ENCODE measurements around the gene RGS7.

DNA sequence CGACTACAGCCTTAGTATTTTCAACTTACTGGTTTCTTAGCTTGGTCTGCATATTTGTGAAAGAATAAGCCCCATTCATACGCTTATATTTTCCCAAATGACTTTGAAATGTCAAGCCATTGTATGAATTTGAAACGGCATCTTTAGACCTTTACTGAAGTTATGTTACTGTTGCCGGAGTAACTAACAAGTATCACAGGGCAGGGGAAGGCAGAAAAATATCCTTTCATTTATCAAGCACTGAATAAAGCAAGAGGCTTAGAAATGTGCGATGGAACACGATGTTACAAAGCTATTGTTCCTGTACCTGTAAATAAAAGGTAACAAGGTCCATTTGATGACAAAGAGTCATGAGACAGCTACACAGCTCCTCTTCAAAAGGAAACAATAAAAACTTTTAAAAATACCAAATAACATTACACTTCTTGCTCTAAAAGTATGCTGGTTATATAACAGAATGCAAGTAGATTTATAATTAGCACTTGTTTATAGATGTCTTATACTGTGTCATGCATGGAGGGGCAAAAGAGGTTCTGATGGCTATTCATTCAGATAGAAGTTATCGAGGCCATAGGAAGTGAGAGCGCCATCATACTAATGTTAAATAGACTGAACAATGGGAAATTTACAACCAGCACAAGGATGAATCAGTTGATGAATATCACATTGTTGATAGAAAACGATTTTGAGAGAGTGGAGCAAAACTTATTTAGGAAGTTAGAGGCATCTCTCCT, 322.6 kb downstream of the RGS7 start:
- TF ChIP-seq, protein P1, sequence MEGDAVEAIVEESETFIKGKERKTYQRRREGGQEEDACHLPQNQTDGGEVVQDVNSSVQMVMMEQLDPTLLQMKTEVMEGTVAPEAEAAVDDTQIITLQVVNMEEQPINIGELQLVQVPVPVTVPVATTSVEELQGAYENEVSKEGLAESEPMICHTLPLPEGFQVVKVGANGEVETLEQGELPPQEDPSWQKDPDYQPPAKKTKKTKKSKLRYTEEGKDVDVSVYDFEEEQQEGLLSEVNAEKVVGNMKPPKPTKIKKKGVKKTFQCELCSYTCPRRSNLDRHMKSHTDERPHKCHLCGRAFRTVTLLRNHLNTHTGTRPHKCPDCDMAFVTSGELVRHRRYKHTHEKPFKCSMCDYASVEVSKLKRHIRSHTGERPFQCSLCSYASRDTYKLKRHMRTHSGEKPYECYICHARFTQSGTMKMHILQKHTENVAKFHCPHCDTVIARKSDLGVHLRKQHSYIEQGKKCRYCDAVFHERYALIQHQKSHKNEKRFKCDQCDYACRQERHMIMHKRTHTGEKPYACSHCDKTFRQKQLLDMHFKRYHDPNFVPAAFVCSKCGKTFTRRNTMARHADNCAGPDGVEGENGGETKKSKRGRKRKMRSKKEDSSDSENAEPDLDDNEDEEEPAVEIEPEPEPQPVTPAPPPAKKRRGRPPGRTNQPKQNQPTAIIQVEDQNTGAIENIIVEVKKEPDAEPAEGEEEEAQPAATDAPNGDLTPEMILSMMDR (optimal IDR thresholded peaks at IDR 0.05 in 1 of 3, IDR thresholded peaks at IDR 0.05 in 1 of 3, conservative IDR thresholded peaks at IDR 0.05 in 1 of 3; ENCODE audit: extremely low read depth in 1 of 3, insufficient read depth in 2 of 3, low read length in 3 of 3): no peak
- TF ChIP-seq EZH2 (IDR thresholded peaks at IDR 0.05; ENCODE audit: low read length): no peak

Measured in keratinocyte (primary cell).